OCI-LY7 (cell line): ENCODE data around the gene ARRDC5. TPM values are rescaled to one million over a fixed set of nuclear protein-coding genes. Genes with fewer than 3 reads are reported as not detected.

Experiments
- BruUV-seq: library from RNA; stranded (reverse); fragments of 400-500 nt; replicated peaks from 2 replicates; lab custom pipeline; 2021; lab: Mats Ljungman, UMichigan
- CTCF ChIA-PET: fragments of 300-600 bp; sonication (Branson Sonifier 250); formaldehyde crosslinking; loops from one replicate; lab custom pipeline; 2022; ENCODE audit warnings: antibody characterized with exemption; ENCODE audit not compliant: unreplicated experiment; lab: Charles Lee
- POLR2A ChIA-PET: fragments of 300-600 bp; sonication (Branson Sonifier 250); formaldehyde crosslinking; loops from one replicate; lab custom pipeline; 2022; ENCODE audit warnings: antibody characterized with exemption; lab: Charles Lee
- DNase-seq: peaks from one replicate; pipeline ENCODE4 v3.0.0-alpha.2; 2015; ENCODE audit warnings: low spot score
- H2AFZ ChIP-seq: fragments of 200-600 bp; sonication (generic), shearing (Covaris generic); 2 replicates; pipeline ENCODE4 v1.6.1; 2014; ENCODE audit warnings: mild to moderate bottlenecking, antibody characterized with exemption, low read length, moderate library complexity
- H3K27ac ChIP-seq: fragments of 200-600 bp; sonication (generic); 2 replicates; pipeline ENCODE4 v1.5.1; 2014; ENCODE audit warnings: mixed run types, low read depth, mild to moderate bottlenecking, moderate library complexity, low read length, inconsistent platforms; ENCODE audit not compliant: poor library complexity, severe bottlenecking
- H3K36me3 ChIP-seq: fragments of 200-600 bp; sonication (generic); 2 replicates; pipeline ENCODE4 v1.6.1; 2014; ENCODE audit warnings: mild to moderate bottlenecking, antibody characterized with exemption, low read length, moderate library complexity, mixed read lengths; ENCODE audit not compliant: insufficient read depth
- H3K4me1 ChIP-seq: fragments of 200-600 bp; sonication (generic); 2 replicates; pipeline ENCODE4 v1.5.1; 2014; ENCODE audit warnings: mild to moderate bottlenecking, low read length; ENCODE audit not compliant: insufficient read depth, poor library complexity, severe bottlenecking
- H3K4me2 ChIP-seq: fragments of 200-600 bp; sonication (generic); 2 replicates; pipeline ENCODE4 v1.6.1; 2014; ENCODE audit warnings: mild to moderate bottlenecking, low read length
- H3K4me3 ChIP-seq: fragments of 200-600 bp; sonication (generic); 2 replicates; pipeline ENCODE4 v1.5.1; 2014; ENCODE audit warnings: mild to moderate bottlenecking, low read depth, low read length; ENCODE audit not compliant: poor library complexity, severe bottlenecking
- H3K79me2 ChIP-seq: fragments of 200-600 bp; sonication (generic); 2 replicates; pipeline ENCODE4 v1.6.1; 2016; ENCODE audit warnings: low read depth, mild to moderate bottlenecking, low read length, moderate library complexity, mixed read lengths; ENCODE audit not compliant: insufficient read depth
- H3K9me2 ChIP-seq: fragments of 200-600 bp; sonication (generic); 2 replicates; pipeline ENCODE4 v1.6.1; 2016; ENCODE audit warnings: mild to moderate bottlenecking, low read length, mixed read lengths; ENCODE audit not compliant: insufficient read depth
- H3K9me3 ChIP-seq: fragments of 200-600 bp; sonication (generic); 2 replicates; pipeline ENCODE4 v1.6.1; 2014; ENCODE audit warnings: mild to moderate bottlenecking, mixed run types, low read length, mixed read lengths
- H4K20me1 ChIP-seq: fragments of 200-600 bp; sonication (generic); 2 replicates; pipeline ENCODE4 v1.6.1; 2014; ENCODE audit warnings: mild to moderate bottlenecking, antibody characterized with exemption, low read length, moderate library complexity, mixed read lengths; ENCODE audit not compliant: insufficient read depth
- EZH2phosphoT487 ChIP-seq: fragments of 200-600 bp; sonication (generic); IDR thresholded peaks from 2 replicates; pipeline ENCODE4 v1.6.1; 2018; ENCODE audit warnings: low read depth, borderline replicate concordance, mild to moderate bottlenecking, mixed run types, antibody characterized with exemption, low read length, moderate library complexity, mixed read lengths
- intact Hi-C: fragments of 100-400 bp; cut with micrococcal nuclease; formaldehyde crosslinking; loops from one replicate; pipeline ENCODE4 v1.10.0; 2022; ENCODE audit not compliant: unreplicated experiment
- total RNA-seq, 2 experiments: library from RNA; depleted of rRNA in 1 of 2; stranded (reverse); fragments of >200 nt in 1 of 2; shearing (Covaris generic) in 1 of 2; gene quantifications; 2 replicates each; pipeline ENCODE4 v1.2.3, GENCODE V29; 2014 to 2022
- TF ChIP-seq, protein P1 (sequence below): fragments of 200-600 bp; sonication (generic); conservative IDR thresholded peaks from 2 replicates; pipeline ENCODE4 v1.5.1; 2014; ENCODE audit warnings: mild to moderate bottlenecking, antibody characterized with exemption, low read length, moderate library complexity, mixed read lengths

Gene ARRDC5
- total RNA-seq, 2 experiments from 2014 or later, result not detected

DNA sequence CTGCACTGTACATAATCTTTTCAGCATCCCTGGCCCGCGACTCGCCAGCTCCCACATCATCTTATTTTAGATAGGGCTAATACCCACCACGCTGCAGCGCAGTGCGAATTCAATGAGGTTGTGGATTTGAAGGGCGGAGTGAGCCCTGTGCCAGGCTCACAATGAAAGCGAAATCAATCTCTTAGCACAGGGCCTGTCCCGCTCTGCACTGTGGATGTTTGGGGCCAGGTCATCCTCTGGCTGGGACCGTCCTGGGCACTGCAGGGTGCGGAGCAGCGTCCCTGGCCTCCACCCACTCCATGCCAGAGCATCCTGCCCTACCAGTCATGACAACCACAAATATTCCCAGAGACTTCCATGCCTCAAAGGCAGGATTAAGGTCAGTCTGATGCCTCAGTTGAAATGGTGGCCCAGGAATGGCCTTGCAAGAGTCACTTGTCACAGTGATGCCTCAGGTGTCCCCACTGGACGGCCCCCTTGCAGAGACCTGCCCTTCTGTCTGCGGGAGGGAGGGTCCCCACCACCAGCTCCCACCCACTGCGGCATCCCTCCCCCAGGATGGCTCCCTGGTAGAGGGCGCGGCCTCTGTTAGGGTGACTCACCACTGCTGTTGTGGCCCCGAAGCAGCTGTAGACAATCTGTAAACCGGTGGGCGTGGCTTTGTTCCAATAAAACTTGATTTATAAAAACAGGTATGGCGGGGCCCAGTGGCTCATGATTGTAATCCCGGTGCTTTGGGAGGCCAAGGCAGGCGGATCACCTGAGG, 12.2 kb upstream of the ARRDC5 start:
- Histone ChIP-seq H3K9me2 (no peaks in the 10 kb centered on the region), H3K9me3 (no peaks in the 10 kb centered on the region), H3K4me2 (no peak overlapping the region), H3K79me2 (peaks cover 99% of the 10 kb centered on the region), H4K20me1 (peaks cover 23% of the 10 kb centered on the region), H3K36me3 (peaks cover 97% of the 10 kb centered on the region), H3K4me3 (no peak overlapping the region), H3K4me1 (peaks cover 19% of the 10 kb centered on the region), H2AFZ (no peak overlapping the region), H3K27ac (no peak overlapping the region)
- no peak for TF ChIP-seq EZH2phosphoT487
- TF ChIP-seq, protein P1, sequence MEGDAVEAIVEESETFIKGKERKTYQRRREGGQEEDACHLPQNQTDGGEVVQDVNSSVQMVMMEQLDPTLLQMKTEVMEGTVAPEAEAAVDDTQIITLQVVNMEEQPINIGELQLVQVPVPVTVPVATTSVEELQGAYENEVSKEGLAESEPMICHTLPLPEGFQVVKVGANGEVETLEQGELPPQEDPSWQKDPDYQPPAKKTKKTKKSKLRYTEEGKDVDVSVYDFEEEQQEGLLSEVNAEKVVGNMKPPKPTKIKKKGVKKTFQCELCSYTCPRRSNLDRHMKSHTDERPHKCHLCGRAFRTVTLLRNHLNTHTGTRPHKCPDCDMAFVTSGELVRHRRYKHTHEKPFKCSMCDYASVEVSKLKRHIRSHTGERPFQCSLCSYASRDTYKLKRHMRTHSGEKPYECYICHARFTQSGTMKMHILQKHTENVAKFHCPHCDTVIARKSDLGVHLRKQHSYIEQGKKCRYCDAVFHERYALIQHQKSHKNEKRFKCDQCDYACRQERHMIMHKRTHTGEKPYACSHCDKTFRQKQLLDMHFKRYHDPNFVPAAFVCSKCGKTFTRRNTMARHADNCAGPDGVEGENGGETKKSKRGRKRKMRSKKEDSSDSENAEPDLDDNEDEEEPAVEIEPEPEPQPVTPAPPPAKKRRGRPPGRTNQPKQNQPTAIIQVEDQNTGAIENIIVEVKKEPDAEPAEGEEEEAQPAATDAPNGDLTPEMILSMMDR, result no peak
- no TSS peak for BruUV-seq
- ChIA-PET POLR2A (no interaction called here), CTCF (interaction anchor here (3.9 kb wide), 1 partner anchor 105 kb away, joined by 14 read pairs; no protein-coding TSS in a partner anchor)
- intact Hi-C loops, result no loop called here
- DNase-seq, result no peak

DNA sequence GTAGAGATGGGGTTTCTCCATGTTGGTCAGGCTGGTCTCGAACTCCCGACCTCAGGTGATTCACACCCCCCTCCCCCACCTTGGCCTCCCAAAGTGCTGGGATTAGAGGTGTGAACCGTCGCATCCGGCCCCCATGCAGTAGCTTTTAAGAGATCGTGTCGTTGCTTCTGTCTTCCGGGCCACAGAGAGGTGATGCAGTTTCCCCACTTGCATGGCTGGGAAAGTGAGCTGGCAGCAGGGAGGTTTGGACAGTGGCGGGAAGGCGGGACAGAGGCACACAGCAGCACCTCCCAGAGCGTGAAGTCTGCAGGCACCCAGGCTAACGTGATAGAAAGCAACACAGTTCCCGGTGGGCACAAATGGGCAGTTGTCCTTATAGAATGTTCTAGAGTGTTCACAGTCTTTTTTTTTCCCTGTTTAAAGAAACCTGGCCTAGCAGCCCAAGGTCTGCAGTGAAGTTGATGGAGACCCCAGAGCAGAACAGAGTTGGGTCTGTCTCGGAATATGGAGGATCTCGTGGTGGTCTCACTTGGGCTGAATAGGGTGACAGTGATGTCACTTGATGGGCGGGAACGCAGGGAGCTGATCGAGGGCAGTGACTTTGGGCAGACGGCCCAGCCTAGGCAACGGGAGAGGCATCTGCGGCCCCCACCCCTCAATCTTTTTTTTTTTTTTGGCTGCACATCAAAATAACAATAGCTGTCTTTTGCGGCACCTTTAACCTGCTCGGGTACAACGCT, 11.5 kb upstream of the ARRDC5 start:
- no peak for DNase-seq
- no TSS peak for BruUV-seq
- H3K36me3 ChIP-seq, result peaks cover 90% of the 10 kb centered on the region
- H2AFZ ChIP-seq, result no peak overlapping the region
- no peaks in the 10 kb centered on the region for H3K9me3 ChIP-seq
- H3K4me2 ChIP-seq, result no peak overlapping the region
- no peak overlapping the region for H3K27ac ChIP-seq
- H4K20me1 ChIP-seq, result peaks cover 23% of the 10 kb centered on the region
- POLR2A ChIA-PET, result no interaction called here
- intact Hi-C loops, result no loop called here
- H3K4me1 ChIP-seq, result peaks cover 19% of the 10 kb centered on the region
- no peaks in the 10 kb centered on the region for H3K9me2 ChIP-seq
- H3K4me3 ChIP-seq, result no peak overlapping the region
- H3K79me2 ChIP-seq, result peaks cover 92% of the 10 kb centered on the region
- TF ChIP-seq, protein P1, result no peak
- no peak for TF ChIP-seq EZH2phosphoT487
- CTCF ChIA-PET, result interaction anchor here (3.9 kb wide), 1 partner anchor 104 kb away, joined by 14 read pairs; no protein-coding TSS in a partner anchor
